Measurements from ENCODE around the gene TGM5.
"Not testable (repeated sequence)": the region's sequence is repeated elsewhere in the genome, so short reads cannot be mapped to it uniquely, and the experiment has no call there.

Gene TGM5

GRCh38 chr15:43275740-43276562, 9.2 kb upstream of the TGM5 start:
- DNase-seq = no peak

GRCh38 chr15:43274136-43274535, 7.4 kb upstream of the TGM5 start:
- DNase-seq = no peak

DNA sequence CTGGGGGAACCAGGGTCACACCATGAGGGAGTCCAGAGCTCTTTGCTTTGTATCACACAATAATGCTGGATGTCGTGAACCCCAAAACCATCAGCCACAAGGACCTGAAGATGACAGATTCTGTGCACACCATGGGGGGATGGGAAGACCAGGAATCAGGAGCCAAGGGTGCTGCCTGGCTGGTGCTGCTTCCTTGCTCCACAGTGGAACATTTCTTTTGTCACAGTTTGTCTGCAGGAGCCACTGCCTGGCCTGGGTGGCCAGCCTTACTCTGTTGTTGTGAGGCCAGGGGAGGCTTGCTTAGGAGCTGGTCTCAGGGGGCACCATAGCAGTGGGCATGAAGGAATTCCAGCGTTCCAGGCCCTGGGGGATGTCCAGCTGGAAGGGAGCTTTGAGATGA, 6.5 kb upstream of the TGM5 start:
- DNase-seq = no peak

GRCh38 chr15:43271908-43272307, 5.2 kb upstream of the TGM5 start:
- DNase-seq = not testable (repeated sequence)

- no peak for DNase-seq
These were observed 4.1 kb upstream of the TGM5 start for GRCh38 chr15:43270676-43271306.

DNA sequence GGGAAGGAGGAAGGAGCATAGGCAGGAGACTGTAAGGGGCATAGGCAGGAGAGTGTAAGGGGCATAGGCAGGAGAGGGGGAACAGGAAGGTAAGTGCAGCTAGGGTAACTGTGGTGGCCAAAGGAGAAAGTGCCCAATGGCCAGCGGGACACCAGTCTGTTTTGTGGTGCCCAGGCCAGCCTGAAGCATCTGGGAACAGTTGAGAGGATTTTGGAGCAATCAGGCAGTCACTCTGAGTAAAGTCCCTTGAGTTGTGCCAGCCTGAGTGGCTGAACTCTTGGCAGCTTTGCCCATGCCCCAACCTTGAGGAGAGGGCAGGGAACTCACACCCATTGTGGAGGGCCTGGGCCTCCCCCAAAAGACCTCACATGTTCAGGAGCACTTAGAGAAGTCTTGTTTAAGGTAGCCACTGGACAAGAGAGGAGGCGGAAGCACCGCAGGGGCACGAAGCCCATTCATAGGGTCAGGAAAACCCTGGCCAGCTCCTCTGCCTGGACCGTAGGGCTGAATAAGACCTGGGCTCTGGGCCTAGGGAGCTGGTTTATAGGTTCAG, 3.5 kb upstream of the TGM5 start:
- DNase-seq = no peak

- no peak for DNase-seq
These were observed 1.7 kb upstream of the TGM5 start for GRCh38 chr15:43268111-43269105.

GRCh38 chr15:43267439-43267838, 711 bp upstream of the TGM5 start:
- no peak for DNase-seq

DNA sequence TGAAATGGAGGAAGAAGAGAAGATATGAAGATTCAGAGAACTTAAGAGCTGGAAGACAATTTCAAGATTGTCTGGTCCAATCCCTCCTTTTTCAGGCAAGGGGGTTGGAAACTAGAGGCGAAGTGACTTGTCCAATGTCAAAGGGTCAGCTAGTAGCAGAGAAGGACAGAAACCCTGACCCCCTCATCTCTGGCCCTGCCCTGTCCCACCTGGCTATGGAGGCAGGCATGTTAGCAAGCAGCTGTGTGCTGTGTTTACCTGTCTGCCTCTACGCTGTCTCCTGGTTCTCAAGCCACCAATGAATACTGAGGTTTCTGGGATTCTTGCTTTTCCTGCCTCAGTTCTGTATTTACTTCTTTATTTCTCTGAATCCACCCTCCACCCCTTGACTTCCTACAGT, 342 bp downstream of the TGM5 start:
- no peak for DNase-seq

DNA sequence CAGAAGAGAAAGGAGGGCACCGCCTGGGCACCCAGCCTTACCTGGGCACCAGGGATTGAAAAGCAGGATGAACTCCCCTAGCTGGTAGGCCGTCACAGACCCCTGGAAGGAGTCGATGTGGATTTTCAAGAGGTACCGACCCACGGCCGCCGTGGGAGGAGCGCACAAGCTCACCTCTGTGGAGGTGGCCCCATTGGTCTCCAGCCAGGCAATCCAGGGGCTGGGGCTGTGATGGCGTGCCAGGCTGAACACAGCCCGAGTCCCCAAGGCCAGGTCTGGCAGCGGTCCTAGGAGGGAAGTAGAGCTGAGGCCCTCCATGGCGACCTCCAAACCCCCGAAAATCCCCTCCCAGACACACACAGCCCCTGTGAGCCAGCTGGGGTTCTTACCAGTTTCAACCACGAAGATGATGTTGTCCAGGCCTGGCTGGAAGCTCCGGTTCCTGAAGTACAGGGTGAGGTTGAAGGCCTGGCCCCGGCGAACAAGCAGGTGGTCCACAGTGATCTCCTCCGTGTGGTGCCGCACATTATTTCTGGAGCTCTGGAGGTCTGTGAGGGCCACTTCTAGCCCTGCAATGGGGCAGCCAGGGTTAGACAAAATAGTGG, 6.6 kb downstream of the TGM5 start:
- no peak for DNase-seq

GRCh38 chr15:43258781-43259180, 7.9 kb downstream of the TGM5 start:
- DNase-seq = no peak

DNA sequence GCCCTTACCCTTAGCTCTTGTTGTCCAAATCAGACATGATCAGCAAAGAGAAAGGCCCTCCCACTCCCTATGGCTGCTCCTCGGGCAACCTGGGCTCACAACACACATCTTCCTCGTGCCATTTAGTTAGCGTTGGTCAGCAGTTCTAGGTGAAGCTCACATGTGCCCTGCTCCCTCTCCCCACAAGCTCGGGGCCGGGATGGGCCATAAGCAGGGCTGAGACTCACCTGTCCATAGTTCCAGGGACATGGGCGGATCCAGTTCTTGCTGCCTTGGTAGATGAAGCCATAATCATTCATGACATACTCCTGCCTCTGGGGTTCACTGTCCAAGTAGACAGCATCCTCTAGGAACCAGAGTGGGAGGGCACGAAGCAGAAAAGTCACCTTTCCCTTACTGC, 10.4 kb downstream of the TGM5 start:
- DNase-seq = no peak

DNA sequence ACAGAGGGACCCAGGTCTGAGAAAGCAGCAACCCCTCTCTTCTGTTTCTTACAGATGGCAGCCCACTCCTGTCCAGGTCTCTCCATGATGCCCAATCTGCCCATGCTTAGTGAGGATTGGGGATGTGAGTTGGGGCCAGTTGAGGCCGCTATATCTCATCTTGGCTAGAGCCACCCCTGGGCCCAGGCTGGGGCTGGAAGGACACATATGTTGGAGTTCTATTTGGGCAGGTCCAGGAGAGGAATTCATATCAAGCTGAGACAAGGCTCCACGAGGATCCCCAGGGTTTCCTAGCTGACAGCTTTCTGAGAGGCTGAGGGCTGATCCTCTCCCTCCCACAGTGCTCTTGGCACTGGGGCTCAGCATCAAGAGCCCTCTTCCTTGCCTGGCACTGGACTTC, 11.4 kb downstream of the TGM5 start:
- DNase-seq = no peak

DNA sequence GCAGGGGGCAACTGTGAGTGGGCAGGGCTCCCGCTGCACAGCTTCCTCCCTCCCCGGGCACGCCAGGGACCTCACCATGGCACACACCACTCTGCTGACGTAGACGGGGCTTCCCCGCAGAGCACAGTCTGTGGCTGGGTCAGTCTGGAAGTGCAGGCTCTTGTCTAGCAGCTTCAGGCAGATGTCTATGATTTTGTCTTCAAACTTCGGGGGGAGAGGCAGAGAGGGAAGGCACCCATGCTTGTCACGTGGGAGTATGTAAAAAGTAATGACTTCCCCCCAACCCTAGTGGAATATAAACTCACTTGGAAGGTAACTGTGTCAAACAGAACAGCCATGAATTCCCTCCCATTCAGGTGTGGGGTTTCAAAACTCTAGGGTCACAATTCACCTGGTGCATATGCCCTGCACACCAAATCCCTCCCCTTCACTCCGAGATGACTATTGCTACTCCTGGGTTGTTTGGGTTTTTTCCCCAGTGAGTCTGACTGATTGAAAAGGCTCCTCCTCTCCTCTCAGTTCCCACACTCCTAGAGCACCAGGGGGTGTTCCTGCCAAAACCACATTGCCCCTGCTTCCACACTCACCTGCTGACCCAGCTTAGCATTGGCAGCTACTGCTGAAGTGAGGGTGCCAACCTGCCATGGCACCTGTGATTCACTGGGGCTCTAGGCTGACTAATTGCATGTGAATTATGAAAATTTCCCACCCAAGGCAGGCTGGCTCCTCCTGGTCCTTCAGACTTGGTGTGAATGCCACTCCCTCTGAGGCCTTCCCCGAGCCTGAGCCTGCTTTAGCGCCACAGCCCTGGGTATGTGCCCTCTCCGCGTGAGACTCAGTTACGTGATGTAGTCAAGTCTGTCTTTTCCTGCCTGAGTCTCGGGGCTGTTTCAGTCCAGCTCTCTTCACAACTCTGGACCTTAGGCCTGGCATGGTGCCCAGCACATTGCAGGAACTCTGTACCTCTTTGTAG, 13.0 kb downstream of the TGM5 start:
- no peak for DNase-seq

DNA sequence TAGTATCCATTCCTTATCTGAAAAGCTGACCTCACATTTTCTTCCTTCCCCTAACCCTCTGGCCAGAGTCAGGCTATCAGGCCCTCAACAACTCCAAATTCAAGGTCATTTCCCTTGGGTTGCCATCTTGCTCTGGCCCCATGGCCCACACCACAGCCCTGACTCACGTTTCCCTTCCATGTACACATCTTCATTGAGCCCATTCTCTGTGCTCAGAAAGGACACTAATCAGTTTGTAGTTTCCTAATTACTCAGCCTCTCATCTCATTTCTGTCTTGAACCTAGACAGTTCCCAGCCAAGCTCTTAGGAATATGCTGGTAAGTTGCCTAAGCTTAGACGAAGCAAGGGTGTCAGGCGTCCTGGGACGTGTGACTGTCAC, 14.9 kb downstream of the TGM5 start:
- DNase-seq = no peak

DNA sequence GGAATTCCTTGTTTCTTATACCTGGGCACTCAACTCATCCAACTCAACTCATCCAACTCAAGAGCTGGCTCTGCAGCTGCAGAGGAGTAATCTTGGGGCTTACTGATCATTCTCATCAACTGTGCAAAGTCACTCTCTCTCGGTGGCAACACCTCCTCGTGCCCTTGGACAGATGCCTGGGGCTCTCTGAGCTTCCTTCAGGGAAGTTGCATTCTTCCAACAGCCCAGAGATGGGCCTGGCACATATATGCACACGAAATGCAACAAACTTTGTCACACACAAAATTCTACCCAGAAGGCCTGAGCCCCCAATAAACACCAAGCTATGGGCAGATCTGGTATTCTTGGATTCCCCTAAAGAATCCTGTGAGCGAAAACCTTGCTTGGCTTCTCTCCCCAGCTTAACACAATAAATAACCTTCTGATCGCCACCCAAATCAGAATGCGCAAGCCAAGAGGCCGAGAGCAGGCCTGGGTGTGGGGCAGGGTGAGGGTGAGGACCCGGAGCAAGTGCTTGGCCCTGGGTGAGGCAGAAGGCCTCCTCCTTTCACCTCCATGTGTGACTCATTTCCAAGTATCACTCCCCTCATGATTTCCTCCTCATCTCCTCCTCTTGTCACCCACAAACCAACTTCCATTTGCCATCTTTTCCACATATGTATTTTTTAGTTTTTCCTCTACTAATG, 15.4 kb downstream of the TGM5 start:
- DNase-seq = no peak

- DNase-seq = no peak
These were observed 15.9 kb downstream of the TGM5 start for GRCh38 chr15:43250785-43251184.

- DNase-seq = no peak
These were observed 17.0 kb downstream of the TGM5 start for GRCh38 chr15:43249699-43250203.

DNA sequence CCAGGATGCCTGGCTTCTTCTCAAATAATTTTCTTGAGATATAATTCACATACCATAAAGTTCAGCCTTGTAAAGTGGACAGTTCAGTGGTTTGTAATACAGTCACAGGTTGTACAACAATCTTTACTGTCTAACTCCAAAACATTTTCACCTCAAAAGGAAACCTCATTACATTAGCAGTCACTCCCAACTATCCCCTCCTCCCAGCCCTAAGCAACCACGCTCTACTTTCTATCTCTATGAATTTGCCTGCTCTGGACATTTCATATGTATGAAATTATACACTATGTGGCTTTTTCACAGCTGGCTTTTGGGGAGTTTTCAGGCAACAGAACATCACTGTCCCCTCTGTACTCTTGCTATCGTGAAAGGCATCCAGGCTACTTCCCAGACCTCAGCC, 17.5 kb downstream of the TGM5 start:
- DNase-seq = no peak

GRCh38 chr15:43246261-43246774, 20.4 kb downstream of the TGM5 start:
- DNase-seq = no peak

Data from NCI-H2029 treated with DMSO at 0.1 percent for 48 hours (cell line).